ENCODE results near the gene PCDH9.

PCDH9 gene

DNA sequence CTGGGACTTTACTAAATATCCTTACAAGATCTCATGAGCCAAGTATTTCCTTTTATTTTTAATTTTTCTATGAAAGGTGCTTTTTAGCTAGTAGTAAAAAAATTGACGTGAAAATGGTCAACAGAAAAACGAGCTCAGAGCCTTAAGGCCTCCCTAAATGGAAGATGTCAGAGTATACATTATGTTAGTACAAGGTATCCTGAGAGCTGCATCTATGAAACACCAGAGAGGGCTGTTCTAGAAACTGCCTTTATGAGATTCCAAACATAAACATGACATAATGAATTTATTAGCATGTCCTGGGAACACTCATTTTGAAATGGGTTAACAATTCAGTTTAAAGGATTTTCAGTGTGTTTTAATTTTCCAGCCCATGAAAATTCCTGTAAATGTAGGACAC, 146.6 kb downstream of the PCDH9 start:
- no peak overlapping the region for H3K4me3 ChIP-seq (ENCODE audit: low read length)
- TF ChIP-seq, protein P1, sequence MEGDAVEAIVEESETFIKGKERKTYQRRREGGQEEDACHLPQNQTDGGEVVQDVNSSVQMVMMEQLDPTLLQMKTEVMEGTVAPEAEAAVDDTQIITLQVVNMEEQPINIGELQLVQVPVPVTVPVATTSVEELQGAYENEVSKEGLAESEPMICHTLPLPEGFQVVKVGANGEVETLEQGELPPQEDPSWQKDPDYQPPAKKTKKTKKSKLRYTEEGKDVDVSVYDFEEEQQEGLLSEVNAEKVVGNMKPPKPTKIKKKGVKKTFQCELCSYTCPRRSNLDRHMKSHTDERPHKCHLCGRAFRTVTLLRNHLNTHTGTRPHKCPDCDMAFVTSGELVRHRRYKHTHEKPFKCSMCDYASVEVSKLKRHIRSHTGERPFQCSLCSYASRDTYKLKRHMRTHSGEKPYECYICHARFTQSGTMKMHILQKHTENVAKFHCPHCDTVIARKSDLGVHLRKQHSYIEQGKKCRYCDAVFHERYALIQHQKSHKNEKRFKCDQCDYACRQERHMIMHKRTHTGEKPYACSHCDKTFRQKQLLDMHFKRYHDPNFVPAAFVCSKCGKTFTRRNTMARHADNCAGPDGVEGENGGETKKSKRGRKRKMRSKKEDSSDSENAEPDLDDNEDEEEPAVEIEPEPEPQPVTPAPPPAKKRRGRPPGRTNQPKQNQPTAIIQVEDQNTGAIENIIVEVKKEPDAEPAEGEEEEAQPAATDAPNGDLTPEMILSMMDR (IDR thresholded peaks at IDR 0.05; ENCODE audit: insufficient read depth, low read depth, low read length, missing control alignments) = no peak
- DNase-seq (ENCODE audit: low read depth) = no peak

DNA sequence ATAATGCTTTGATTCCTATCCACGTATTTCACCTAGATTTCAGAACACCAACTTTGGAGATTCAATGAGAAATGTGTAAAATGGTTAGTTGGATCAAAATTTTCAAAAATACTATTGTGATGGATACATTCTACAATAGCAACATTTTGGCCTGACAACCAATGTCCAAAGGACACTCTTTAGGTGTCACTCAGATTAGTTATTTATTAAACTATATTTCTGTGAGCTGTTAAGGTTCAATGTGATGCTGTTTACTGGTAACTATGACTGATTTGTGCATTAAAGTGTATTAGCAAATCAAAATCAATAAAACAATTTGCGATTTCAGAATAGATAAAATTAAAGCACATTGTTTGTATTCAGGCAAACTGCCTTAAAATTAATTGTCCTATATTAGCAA, 149.8 kb downstream of the PCDH9 start:
- DNase-seq (ENCODE audit: low read depth) = no peak
- no peak overlapping the region for H3K4me3 ChIP-seq (ENCODE audit: low read length)
- TF ChIP-seq, protein P1 (IDR thresholded peaks at IDR 0.05; ENCODE audit: insufficient read depth, low read depth, low read length, missing control alignments) = no peak

DNA sequence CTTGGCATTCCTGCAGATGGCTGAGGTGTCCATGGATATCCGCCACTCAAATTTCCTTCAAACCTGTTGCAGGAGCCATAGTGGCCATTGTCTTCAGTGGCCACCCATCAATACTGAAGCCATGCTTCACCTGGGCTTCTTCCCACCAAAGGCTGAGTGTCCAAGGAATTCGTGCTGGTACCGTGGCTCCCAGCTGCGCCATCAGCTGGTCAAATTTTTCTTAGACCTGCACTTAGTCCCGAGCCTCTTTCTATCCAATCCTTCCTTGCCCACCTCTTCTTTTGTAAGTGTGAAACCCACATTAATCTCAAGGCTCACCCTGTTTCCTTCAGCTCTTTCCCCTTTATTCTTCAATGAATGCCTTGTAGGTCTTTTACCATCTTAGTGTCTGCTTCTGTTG, 152.1 kb downstream of the PCDH9 start:
- H3K4me3 ChIP-seq (ENCODE audit: low read length) = no peak overlapping the region
- no peak for DNase-seq (ENCODE audit: low read depth)
- TF ChIP-seq, protein P1 (IDR thresholded peaks at IDR 0.05; ENCODE audit: insufficient read depth, low read depth, low read length, missing control alignments) = no peak

DNA sequence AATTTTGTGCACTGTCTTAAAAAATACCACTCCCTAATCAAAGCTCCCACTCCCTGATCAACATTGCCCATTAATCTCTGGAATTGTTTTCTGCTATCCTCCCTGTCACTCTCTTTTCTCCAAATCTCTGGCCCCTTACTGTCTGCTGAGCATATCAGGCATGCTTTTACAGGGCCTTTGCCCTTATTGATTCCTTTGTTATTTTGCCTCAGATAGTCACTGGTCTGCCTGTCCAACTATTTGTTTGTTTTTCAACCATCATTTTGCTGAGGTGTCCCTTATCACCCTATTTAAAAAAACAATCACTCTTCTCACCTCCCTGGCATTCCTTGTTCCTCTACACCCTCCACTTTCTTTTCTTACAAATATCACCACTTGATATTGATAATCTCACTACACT, 153.0 kb downstream of the PCDH9 start:
- no peak overlapping the region for H3K4me3 ChIP-seq (ENCODE audit: low read length)
- DNase-seq (ENCODE audit: low read depth) = no peak
- TF ChIP-seq, protein P1 (IDR thresholded peaks at IDR 0.05; ENCODE audit: insufficient read depth, low read depth, low read length, missing control alignments) = no peak

DNA sequence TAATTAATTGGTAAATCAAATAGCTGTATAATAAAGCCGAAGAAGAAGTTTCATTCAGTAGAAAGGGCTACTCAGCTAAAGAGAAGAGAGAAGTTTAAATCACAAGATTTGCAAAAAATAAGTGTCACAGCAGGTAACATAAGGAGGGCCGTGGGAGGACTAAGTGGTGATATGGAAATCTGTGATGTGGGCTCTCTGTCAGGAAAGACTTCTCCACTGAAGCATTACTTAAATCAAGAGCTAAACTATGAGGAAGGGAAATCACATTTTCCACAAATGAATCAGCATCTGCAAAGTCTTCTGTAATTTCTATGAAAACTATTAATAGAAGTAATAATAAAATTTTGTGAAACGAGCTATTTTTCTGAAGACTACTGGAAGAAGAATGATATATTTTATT, 153.8 kb downstream of the PCDH9 start:
- peak; percentile 8 for DNase-seq (ENCODE audit: low read depth)
- TF ChIP-seq, protein P1 (IDR thresholded peaks at IDR 0.05; ENCODE audit: insufficient read depth, low read depth, low read length, missing control alignments) = no peak
- no peak overlapping the region for H3K4me3 ChIP-seq (ENCODE audit: low read length)

DNA sequence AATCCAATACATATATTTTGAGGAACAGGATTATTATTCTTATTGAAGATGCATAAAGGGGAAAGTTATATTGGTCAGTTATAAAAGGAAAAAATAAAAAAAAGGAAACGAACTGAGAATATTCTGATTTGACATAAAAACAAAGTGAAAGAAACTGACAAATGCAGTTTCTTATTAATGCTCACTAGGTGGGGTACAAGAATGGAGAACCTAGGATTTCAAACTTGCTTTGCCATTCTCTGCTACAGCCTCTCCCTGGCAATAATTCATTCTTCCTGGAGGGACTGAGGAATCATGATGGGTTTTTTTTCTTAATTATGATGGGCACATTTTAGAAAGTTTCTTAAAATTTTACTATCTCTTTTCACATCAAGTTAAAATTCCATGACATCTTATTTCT, 154.9 kb downstream of the PCDH9 start:
- no peak for DNase-seq (ENCODE audit: low read depth)
- no peak overlapping the region for H3K4me3 ChIP-seq (ENCODE audit: low read length)
- TF ChIP-seq, protein P1 (IDR thresholded peaks at IDR 0.05; ENCODE audit: insufficient read depth, low read depth, low read length, missing control alignments) = no peak

DNA sequence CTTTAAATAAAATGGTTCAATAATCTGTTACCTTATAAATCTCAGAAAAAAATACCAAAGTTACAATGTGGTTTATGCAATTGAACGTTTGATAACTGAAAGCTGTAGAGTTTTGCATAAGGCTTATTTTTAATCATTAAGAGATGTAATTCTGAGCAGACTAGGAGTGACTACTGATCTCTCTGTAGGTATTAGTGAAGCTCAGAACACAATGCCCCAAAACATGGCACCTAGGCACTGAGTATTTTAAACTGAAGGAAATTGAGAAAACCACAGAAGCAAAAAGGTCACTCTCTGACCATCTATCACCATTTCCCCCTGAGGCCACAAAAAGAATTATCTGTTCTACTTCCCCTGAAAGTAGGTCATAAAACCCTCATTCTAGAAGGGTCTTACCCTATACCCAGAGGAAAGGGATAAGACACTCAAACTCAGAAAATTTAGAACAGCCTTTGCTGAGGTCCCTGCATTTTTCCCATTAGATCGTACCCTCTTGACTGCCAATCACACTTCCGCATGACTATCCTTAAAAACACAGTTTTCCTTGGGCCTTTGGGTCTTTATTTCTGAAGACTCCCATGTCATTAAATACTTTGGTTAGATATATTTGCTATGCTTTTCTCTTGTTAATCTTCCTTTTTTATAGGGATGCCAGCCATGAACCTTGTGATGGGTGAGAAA, 158.1 kb downstream of the PCDH9 start:
- TF ChIP-seq, protein P1 (IDR thresholded peaks at IDR 0.05; ENCODE audit: insufficient read depth, low read depth, low read length, missing control alignments) = no peak
- no peak overlapping the region for H3K4me3 ChIP-seq (ENCODE audit: low read length)
- no peak for DNase-seq (ENCODE audit: low read depth)

All from epithelial cell of esophagus (primary cell).